Stimulated activated CD4-positive, alpha-beta T cell treated with anti-CD3 and anti-CD28 coated beads, TNF-alpha, amount 100 ng/mL, for 4 hours (primary cell): ENCODE data around the gene ELMO1.

ENCODE experiments used
- DNase-seq, 3 experiments: peaks; one replicate each; pipeline ENCODE4 v3.0.0-alpha.2; 2020; ENCODE audit warnings: low read depth in 3 of 3

Gene ELMO1

DNA sequence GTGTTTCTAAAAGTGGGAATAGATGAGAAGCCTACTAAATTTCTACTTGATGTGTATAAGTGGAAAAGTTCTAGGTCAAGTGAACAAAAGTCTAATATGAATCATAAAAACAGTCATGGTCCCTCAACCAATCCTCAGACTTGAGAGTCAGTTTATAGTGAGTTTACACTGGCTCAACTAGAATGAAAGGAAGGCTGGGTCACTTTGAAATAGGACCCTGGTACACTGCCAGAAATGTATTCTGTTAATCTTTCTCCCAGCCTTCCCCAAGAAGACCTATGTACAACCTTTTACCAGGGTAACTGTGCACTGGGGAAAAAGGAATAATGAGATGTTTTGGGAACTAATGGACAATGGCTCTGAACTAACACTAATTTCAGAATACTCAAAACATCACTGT is 17.3 kb downstream of the ELMO1 start:
- DNase-seq, result no peak

DNA sequence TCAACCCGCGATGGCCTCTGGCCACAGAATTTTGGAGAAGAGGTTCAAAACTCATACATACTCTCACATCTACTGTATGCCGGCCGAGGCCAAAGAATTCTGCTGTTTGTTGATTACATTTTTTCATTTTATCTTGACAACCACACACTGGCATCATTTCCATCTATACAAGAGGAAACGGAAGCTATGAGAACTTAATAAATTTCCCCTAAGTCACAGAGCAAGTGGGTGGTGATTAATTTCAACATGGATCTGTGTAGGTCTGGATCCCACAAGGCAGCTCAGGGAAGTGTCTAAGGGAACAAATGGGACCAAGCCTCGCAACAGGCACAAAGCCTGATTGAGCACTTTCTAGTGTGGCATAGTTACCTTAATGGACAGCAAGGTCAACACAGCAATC is 18.0 kb downstream of the ELMO1 start:
- DNase-seq, result no peak

DNA sequence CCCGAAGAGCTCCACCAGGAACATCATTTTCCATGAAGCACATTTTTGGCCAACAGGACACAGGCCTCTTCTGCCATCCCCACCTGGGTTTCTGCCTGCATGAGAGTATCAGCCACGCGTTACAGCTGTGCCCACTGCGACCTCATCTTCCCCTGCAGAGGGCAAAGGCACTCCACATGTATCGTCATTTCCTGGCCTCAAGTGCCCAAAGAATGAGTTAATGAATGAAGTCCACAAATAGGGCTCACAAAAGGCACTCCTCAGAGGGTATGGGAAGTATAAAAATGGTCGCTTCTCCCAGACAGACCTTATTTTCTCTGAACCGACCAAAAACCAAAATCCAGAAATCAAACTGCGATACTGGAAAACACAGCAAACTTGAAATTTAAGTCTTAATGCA is 18.5 kb downstream of the ELMO1 start:
- no peak for DNase-seq

DNA sequence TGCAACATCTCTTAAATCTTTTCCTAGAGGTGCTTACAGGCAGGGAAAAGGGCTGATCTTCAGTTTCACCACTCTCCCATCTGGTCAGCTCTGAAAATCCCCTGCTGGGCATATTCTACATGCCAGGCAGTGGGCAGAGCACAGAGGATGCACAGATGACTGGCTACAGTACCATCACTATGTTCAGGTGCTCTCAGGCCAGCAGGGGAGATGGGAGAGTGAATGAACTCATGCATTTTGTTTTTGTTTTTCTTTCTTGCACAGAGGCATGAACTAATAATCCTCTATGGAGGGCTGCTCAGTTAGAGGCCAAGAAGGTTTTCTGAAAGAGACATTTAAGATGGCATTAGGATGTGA is 19.3 kb downstream of the ELMO1 start:
- no peak for DNase-seq

DNA sequence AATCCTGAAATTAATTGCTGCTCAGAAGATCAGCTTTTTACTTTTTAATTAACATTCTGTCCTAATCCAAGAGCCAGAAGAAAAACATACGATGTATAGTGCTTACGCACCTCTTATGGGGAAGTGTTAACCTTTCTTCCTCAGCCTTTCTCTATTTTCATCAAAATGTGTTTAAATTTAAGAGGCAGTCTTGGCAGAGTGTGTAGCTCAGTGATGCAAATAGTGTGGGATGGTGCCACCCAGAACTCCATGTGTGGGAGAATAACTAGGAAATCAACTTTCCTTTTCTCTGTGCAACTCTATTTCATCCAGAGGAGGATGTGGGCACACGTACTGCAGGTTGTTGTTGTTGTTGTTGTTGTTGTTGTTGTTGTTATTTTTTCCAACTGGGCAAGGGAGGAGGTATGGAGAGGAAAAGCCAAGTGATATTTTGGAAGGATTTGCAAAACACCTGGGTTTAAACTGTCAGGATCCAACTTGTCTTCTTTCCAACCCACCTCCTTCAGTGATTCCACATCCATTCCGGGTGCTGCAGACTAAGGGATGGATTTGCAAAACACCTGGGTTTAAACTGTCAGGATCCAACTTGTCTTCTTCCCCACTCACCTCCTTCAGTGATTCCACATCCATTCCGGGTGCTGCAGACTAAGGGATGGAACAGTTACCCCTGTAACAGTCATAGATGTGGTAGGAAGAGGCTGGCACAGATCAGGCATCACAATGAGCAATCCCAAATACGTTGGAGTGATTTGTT is 19.8 kb downstream of the ELMO1 start:
- DNase-seq, result no peak

DNA sequence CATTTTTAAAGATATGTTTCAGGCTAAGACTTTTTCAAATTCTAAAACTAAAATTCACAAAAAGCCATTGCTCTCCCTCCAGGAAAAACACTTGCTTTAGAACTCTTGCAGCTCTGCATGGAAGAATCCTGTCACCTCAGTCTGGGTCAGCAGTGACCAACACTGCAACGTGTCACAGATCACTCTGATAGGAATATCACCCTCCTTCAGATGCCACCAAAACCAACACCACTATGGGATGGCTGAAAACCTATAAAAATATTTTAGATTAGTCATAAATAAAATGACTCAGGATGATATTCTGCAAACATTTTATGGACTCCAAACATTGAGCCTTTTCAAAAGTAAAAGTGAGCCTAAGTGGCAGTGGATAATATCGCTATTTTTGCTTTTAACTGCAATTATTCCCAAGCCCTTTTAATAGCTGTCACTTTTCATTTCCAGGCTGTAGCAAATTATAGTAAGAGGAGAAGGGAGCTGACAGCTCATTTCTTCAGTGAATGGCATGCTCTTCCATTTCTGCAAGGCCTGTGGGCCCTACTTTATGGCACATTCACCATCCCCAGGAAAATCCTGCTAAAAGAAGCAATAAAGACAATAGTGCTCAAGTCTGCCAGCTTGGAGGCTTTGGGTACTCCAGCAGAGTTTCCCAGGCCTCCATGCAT is 21.3 kb downstream of the ELMO1 start:
- no peak for DNase-seq

DNA sequence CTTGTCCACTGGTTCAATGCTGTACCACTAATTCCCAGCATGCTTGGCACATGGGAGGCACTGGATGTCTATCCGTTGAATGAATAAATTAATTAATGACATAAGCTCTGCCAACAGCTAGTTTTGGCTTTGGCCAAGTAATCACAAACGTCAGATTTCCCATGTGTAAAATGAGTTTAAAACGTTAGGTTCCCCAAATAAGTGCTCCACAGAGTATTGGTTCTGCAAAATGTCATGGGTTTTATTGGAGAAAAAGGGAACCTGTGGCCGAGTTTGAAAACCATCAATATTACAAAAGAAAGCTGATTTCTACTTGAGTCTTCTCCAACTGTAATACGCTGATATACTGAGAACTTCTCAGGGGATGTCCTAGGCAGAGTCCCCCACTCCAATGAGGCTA is 23.2 kb downstream of the ELMO1 start:
- DNase-seq, result no peak

DNA sequence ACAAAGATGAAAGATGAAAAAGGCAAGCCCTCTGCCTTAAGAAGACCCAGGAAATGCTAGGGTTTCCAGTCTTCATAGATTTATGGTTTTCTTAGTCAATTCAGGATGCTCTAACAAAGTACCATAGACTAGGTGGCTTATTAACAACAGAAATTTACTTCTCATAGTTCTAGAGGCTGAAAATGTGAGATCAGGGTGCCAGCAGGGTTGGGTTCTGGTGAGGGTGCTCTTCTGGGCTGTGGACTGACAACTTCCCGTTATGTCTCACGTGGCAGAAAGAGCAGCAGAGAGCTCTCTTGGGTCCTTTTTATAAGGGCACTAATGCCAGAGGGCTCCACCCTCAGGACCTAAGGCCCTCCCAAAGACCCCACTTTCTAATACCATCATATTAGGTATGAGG is 23.7 kb downstream of the ELMO1 start:
- DNase-seq, result no peak

DNA sequence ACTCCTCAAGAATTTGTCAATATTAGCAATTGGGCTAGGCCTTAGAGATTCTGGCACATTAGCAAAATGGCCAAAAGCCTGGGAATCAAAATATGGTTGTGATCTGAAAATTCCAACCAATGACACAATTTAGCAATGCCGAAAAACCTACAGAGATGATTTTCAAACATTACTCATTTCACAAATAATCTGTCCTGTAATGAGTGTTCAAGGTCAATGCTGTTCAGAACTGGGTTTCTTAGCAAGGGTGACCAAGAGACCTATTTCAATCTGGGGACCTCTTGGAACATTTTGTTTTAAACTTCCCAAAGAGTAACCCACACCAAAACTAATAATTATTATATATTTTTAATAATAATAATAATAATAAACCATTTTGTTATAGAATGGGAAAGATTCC is 24.1 kb downstream of the ELMO1 start:
- DNase-seq, result no peak

DNA sequence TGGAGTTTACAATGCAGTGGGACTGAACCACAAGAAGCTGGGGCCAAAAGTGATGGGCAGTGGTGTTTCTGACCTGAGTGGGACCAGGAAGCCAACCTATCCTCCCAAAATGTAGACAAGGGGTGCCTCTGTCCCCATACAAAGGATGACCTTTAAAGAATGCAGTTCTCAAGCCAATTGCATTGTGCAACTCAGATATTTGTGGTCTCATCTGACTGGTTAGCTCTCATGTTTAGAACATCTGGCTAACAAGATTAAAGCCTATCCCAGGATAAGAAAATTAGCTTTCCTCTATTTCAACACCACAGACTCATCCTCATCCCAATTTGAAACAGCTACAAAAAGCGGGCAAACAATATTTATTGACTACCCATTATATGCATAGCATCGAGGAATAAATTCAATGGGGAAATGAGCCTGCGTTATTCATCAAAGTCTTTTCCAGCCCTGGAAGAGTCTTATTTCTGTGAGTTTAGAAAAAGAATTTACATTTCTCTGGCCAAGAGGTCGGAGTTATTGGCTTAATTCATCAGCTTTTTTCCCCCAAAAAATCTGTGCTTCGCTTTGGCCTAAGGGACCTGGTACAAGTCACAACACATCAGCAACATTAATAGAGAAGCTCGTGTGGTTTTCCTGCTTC is 26.7 kb downstream of the ELMO1 start:
- no peak for DNase-seq

DNA sequence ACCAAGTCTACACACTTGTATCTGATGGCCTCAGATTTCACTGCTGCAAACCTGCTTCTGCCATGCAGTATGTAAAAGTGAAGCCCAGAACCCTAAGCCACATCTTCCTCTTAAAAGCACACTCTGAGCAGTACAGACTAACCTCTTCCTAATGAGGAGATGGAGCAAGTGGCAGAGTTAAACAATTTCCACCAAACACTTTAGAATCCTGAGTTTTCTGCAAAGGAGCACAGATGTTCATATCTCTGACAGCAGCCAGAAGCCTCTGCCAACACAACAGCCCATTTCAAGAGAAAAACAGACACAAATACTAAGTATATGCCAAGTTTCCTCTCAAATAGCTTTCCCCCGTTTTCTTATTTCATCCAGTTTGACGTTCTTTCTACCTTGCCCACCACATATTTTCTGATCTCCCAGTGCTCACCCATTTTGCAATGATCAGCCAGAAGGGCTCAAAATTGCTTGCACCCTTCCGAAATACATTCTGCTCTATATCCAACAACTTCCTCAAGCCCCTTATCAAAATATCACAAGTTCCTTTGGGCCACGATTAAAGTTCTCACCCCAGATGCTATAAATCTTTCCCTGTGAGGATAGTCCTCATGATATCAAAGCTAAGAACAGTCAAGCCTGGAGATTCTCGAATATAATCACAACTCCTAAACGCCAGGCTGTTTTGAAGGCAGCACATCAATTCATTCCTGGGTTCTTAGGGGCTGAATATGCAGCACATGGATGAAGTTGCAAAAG is 27.5 kb downstream of the ELMO1 start:
- DNase-seq, result no peak

DNA sequence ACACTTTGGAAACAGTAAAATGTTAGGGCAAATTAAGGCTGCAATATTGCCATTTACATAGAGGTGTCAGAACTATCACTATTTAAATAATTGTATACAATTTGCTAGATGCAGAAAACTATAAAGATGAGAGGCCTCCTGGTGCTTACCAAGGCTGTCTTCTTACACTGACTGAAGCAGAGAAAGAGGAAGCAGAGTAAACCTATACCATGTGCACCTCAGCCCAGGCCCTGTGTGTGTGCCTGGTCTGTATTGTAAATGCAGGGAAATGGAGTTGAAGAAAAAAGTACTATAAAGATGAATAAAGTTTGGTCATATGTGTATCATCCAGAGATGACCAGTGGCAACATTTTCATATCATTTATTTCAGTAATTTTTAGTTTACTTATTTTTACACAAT is 29.2 kb downstream of the ELMO1 start:
- no peak for DNase-seq

DNA sequence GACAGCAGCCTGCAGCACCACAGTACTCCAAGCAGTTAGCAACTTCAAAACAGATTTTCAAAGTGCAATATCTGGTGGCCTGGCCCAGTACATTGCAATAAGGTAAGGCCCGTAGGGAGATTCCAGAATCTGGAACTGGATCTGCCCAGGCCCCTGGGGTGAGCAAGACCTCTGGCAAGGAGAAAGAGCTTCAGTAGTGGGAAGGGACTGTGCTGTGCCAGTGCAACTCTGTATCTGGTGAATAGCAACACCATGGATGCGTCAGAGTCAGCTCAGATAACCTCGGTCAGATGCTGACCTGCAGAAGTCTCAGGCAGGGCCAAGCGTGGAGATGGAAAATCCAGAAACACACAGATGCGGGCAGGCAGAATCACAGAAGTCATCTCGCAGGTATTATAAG is 30.3 kb downstream of the ELMO1 start:
- no peak for DNase-seq

DNA sequence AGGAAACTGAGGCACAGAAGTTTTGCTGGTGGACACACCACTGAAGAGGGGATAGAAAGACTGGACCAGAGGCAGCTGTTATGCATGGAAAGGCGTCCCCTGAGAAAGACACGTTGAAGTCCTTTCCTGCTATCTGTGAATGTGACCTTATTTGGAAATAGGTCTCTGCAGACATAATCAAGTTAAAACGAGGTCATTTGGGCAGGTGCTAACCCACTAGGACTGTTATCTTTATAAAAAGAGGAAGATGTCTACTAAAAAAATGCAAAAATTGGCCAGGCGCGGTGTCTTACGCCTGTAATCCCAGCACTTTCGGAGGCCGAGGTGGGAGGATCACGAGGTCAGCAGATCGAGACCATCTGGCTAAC is 31.6 kb downstream of the ELMO1 start:
- DNase-seq, result no peak

DNA sequence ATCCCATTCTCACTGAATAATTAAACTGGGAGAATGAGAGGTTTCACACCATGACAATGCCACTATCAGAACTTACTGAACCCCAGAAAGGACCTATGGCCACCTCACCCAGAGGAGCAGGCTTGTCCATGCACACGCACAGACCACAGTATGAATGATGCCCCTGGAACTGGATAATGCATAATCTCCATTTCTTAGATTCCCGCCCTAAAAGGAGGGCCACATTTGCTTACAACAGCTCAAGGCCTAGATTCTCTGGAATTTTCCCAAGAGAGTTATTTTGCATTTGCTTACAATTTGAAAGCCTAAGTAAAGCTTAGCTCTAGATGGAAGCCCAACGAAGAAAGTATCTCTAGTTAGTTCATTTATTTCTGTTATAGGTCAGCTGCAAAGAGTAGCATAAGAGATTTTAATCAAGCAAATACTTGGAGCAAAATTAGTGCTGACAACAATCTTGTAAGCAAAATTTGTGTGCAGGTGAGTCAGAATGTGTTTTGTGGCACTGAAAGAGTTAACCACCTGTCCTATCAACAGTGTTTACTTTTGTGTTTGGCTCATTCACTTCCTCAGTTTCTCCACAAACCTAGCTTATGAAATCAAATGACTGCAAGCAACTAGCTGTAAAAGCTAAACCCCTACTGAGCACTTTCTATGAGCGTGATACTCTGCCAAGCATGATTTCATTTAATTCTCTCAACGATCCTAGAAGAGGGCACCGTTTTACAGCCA is 32.1 kb downstream of the ELMO1 start:
- no peak for DNase-seq

DNA sequence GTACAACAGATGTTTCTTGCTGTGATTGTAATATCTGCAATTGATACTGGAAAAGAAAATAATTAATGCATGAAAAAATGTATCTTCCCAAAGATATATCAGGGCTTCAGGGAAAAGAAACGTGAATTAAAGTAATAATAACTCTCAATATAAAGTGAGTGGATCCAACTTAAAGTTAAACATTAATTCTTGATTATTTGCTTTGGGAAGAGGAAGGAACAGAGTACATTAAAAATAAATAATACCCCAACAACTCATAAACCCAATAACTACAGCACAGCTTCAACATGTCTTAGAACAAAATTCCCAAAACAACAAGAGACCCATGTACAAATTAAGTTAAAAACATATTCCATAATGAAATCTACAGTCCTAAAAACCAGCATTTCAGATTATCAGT is 33.0 kb downstream of the ELMO1 start:
- no peak for DNase-seq

DNA sequence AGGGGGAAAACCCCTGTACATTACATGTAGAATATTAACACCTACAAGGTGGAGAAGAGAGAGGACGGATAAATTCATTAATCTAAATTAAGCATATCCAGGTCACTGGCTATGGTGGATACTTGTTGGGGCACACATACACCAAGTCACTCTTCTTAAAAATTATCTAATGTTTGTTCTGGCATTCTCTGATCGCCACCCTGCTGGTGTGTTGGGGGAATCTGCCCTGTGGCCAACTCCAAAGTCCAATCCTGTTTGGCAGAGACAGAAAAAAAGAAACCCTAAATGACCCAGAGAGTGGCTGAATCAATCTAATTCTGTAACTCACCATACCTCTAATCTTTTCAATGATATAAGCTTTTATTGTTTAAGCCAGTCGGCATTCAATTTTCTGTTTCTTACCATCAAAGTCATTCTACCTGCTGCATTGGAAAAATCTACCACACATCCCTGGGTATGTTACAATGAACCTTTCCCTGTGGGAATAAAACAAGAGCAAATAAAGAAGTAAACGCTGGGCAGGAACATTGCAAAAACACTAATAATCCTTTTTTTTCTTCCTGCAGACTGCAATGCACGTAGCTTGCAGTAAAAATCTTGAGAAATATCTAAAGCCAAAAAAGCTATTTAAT is 34.2 kb downstream of the ELMO1 start:
- no peak for DNase-seq

DNA sequence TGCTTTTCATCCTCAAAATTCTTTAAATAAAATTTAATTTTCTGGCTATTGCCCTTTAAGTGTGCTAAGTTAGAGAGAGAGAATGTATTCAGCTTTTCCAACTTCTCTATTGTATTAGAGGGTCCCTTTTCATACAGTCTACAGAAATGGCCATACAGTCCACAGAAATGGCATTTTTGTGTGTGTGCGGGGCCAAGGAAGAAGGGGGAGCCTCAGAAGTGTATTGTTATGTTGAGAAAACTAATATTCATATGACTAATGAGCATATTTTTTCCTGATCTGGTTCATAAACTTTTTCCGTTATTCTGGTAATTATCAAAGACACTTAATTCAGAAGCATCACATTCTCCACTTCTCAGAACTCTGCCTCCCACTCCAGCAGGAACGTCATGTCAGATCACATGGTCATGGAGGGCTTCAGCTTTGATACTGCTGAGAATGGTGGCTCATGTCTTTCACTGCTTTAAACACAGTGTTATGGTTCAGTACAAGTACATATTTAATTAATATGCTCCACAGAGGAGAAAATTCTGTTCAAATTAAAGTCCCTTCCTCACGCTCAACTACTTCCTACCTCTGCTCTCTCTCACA is 37.1 kb downstream of the ELMO1 start:
- DNase-seq, result peak in 2 of 3 experiments; percentile 54 to 61

DNA sequence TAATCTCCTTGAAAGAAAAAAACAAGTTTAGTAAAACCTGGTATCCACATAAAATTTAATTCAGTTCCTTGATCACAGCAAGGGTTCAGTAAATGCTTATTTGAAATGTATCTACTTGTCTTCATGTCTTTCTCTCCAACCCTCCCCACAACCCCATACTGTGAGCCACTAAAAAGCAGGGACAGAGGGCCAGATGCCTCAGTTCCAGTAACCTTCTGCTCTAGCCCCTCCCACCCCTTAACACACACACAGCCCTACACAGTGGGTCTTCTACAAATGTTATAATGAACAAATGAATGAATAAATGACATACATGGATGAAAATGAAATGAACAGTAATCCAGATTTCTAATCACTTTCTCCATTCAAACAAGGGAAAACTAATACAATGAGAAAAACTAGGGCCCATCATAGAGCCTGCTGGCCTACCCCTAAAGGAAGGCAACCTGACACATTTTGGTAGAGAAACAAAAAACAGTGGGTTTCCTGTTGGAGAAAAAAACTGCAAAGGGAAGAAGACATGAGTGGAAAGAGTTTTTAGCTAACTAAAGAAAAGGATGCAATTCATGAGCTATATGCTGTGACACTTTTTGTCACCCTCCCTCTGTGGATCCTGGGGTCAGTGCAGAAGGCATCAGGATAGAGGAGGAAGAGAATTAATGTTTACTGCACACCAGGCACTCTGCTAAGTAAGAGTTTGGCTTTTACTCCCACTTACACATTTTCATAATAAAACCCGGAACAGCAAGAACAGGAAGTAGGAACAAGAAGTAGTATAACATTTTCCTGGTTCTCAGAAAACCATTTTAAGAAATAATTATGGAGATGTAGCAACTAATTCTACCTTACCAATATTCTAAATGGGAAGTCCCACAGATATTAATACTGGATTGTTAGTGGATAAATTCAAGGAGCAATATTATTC is 38.1 kb downstream of the ELMO1 start:
- no peak for DNase-seq

DNA sequence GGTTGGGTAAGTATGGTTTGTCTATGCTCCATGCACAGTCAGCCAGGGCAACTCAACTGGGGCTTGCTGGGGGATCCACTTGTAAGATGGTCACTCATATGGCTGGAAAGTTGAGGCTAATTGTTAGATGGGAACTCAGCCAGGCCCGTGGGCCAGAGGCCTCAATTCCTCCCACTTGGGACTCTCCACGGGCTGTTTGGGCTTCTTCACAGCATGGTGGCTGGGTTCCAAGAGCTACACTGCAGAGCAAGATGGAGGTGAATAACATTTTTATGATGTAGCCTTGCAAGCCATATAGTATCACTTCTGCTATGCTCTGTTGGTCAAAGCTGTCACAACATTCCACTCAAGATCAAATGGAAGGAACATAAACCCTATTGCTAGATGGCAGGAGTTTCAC is 39.2 kb downstream of the ELMO1 start:
- no peak for DNase-seq
